HEK293 (cell line): Measurements from ENCODE around the gene MAN1B1.

Experiments used
- CTCF ChIA-PET: fragments of 350-600 bp; formaldehyde crosslinking; extraction: SDS; loops from one replicate; lab custom pipeline; 2021; ENCODE audit warnings: antibody characterized with exemption; lab: Yijun Ruan, JAX
- POLR2A ChIA-PET: fragments of 300-600 bp; formaldehyde crosslinking; extraction: SDS; loops from one replicate; lab custom pipeline; 2020; ENCODE audit warnings: antibody characterized with exemption, inconsistent platforms; lab: Yijun Ruan, JAX
- H3K27ac ChIP-seq: fragments of 200-500 bp; sonication (Bioruptor generic); 2 replicates; pipeline ENCODE4 v1.5.1; 2014; ENCODE audit warnings: low read depth, low read length, control low read depth, inconsistent platforms; ENCODE audit errors: extremely low read depth
- H3K36me3 ChIP-seq, 2 experiments: fragments of 200-500 bp in 1 of 2; sonication (Bioruptor generic) in 1 of 2; 1 replicate in 1 of 2; 2 replicates in 1 of 2; pipeline ENCODE4 v1.5.1; 2014 to 2017; ENCODE audit warnings: inconsistent platforms in 2 of 2, low read length in 2 of 2; ENCODE audit not compliant: control insufficient read depth in 2 of 2, insufficient read depth in 1 of 2
- H3K4me1 ChIP-seq: fragments of 200-500 bp; sonication (Bioruptor generic); 2 replicates; pipeline ENCODE4 v1.5.1; 2014; ENCODE audit warnings: mild to moderate bottlenecking, low read length, inconsistent platforms; ENCODE audit not compliant: control insufficient read depth, insufficient read depth
- H3K4me3 ChIP-seq: 2 replicates; pipeline ENCODE4 v1.5.1; 2011; ENCODE audit warnings: low read depth, mild to moderate bottlenecking, control low read depth, low read length, moderate library complexity
- H3K9me3 ChIP-seq: fragments of 200-500 bp; sonication (Bioruptor generic); 2 replicates; pipeline ENCODE4 v1.5.1; 2014; ENCODE audit warnings: low read depth, low read length, inconsistent platforms; ENCODE audit not compliant: control insufficient read depth, insufficient read depth
- GLIS2 ChIP-seq: fragments of 450-650 bp; formaldehyde crosslinking; IDR thresholded peaks from 2 replicates; pipeline ENCODE4 v1.5.1; 2016; ENCODE audit warnings: missing biosample characterization, missing genetic modification characterization
- YY1 ChIP-seq: fragments of 450-650 bp; formaldehyde crosslinking; IDR thresholded peaks from 2 replicates; pipeline ENCODE4 v1.5.1; 2018; ENCODE audit warnings: missing biosample characterization, missing genetic modification characterization
- ZBTB20 ChIP-seq: fragments of 450-650 bp; formaldehyde crosslinking; IDR thresholded peaks from 2 replicates; pipeline ENCODE4 v1.5.1; 2016; ENCODE audit warnings: missing biosample characterization, missing genetic modification characterization
- ZFP37 ChIP-seq: fragments of 450-650 bp; formaldehyde crosslinking; IDR thresholded peaks from 2 replicates; pipeline ENCODE4 v1.5.1; 2016; ENCODE audit warnings: missing biosample characterization, missing genetic modification characterization
- ZNF10 ChIP-seq: fragments of 450-650 bp; formaldehyde crosslinking; IDR thresholded peaks from 2 replicates; pipeline ENCODE4 v1.5.1; 2017; ENCODE audit warnings: missing biosample characterization, missing genetic modification characterization
- ZNF266 ChIP-seq: fragments of 450-650 bp; formaldehyde crosslinking; IDR thresholded peaks from 2 replicates; pipeline ENCODE4 v1.5.1; 2016; ENCODE audit warnings: missing biosample characterization, missing genetic modification characterization, low read depth
- ZNF311 ChIP-seq: fragments of 450-650 bp; formaldehyde crosslinking; IDR thresholded peaks from 2 replicates; pipeline ENCODE4 v1.5.1; 2017; ENCODE audit warnings: missing biosample characterization, missing genetic modification characterization, borderline replicate concordance
- ZNF366 ChIP-seq: fragments of 450-650 bp; formaldehyde crosslinking; conservative IDR thresholded peaks from 2 replicates; pipeline ENCODE4 v1.5.1; 2016; ENCODE audit warnings: missing biosample characterization, missing genetic modification characterization
- ZNF391 ChIP-seq: fragments of 450-650 bp; formaldehyde crosslinking; IDR thresholded peaks from 2 replicates; pipeline ENCODE4 v1.5.1; 2016; ENCODE audit warnings: low read depth, missing biosample characterization, missing genetic modification characterization, borderline replicate concordance
- ZNF398 ChIP-seq: fragments of 450-650 bp; formaldehyde crosslinking; IDR thresholded peaks from 2 replicates; pipeline ENCODE4 v1.5.1; 2017; ENCODE audit warnings: missing biosample characterization, missing genetic modification characterization
- ZNF510 ChIP-seq: fragments of 450-650 bp; formaldehyde crosslinking; IDR thresholded peaks from 2 replicates; pipeline ENCODE4 v1.5.1; 2018; ENCODE audit warnings: mild to moderate bottlenecking, missing genetic modification characterization, missing biosample characterization; ENCODE audit not compliant: insufficient replicate concordance
- ZNF514 ChIP-seq: fragments of 450-650 bp; formaldehyde crosslinking; IDR thresholded peaks from 2 replicates; pipeline ENCODE4 v1.5.1; 2016; ENCODE audit warnings: missing biosample characterization, missing genetic modification characterization
- ZNF530 ChIP-seq: fragments of 450-650 bp; formaldehyde crosslinking; IDR thresholded peaks from 2 replicates; pipeline ENCODE4 v1.5.1; 2016; ENCODE audit warnings: low read depth, missing biosample characterization, missing genetic modification characterization
- ZNF664 ChIP-seq: fragments of 450-650 bp; formaldehyde crosslinking; IDR thresholded peaks from 2 replicates; pipeline ENCODE4 v1.5.1; 2016; ENCODE audit warnings: missing biosample characterization, missing genetic modification characterization
- ZNF777 ChIP-seq: fragments of 450-650 bp; formaldehyde crosslinking; IDR thresholded peaks from 2 replicates; pipeline ENCODE4 v1.5.1; 2017; ENCODE audit warnings: missing biosample characterization, missing genetic modification characterization, borderline replicate concordance
- ZSCAN18 ChIP-seq: fragments of 450-650 bp; formaldehyde crosslinking; IDR thresholded peaks from 2 replicates; pipeline ENCODE4 v1.5.1; 2016; ENCODE audit warnings: missing biosample characterization, missing genetic modification characterization
- ZSCAN4 ChIP-seq: fragments of 450-650 bp; formaldehyde crosslinking; IDR thresholded peaks from 2 replicates; pipeline ENCODE4 v1.5.1; 2017; ENCODE audit warnings: missing biosample characterization, missing genetic modification characterization
- TF ChIP-seq, protein P1 (sequence below): fragments of 450-650 bp; formaldehyde crosslinking; IDR thresholded peaks from 2 replicates; pipeline ENCODE4 v1.5.1; 2016; ENCODE audit warnings: missing biosample characterization, missing genetic modification characterization
- TF ChIP-seq, protein P2 (sequence below): fragments of 450-650 bp; formaldehyde crosslinking; IDR thresholded peaks from 2 replicates; pipeline ENCODE4 v1.5.1; 2016; ENCODE audit warnings: missing biosample characterization, missing genetic modification characterization, borderline replicate concordance

MAN1B1 gene

DNA sequence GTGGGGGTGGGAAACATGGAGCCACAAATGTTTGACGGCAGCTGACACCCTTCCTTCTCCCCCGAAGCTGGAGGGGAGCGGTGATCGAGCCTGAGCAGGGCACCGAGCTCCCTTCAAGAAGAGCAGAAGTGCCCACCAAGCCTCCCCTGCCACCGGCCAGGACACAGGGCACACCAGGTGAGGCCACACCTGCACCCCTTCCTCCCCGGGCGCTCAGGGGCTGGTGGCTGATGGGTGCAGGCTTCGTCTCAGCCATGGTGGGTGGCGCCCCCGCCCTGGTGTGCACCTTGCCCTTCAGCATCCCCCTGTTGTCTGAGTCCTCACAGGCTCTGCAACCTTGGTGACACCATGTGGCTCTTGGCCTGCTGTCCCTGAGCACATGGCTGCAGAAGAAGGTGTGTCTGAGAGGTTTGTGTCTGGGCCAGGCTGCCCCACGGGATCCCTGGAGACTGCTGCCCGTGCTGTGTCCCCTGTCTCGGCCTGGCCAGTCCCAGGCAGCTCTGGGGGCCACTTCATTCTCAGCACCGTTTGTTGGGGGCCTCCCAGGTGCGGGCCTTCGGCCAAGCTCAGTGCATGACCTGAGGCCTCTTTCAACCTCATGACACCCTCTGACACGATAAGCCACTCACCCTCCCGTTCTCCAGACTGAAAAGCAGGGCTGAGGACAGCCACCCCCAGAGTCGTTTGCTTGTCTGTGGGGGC is 11.1 kb downstream of the MAN1B1 start:
- TF ChIP-seq ZNF266 (tag by site-specific recombination) = no peak
- no peak for TF ChIP-seq ZNF664 (tag by site-specific recombination)
- TF ChIP-seq GLIS2 (tag by site-specific recombination) = no peak
- no peak for TF ChIP-seq ZSCAN4
- TF ChIP-seq, protein P1, sequence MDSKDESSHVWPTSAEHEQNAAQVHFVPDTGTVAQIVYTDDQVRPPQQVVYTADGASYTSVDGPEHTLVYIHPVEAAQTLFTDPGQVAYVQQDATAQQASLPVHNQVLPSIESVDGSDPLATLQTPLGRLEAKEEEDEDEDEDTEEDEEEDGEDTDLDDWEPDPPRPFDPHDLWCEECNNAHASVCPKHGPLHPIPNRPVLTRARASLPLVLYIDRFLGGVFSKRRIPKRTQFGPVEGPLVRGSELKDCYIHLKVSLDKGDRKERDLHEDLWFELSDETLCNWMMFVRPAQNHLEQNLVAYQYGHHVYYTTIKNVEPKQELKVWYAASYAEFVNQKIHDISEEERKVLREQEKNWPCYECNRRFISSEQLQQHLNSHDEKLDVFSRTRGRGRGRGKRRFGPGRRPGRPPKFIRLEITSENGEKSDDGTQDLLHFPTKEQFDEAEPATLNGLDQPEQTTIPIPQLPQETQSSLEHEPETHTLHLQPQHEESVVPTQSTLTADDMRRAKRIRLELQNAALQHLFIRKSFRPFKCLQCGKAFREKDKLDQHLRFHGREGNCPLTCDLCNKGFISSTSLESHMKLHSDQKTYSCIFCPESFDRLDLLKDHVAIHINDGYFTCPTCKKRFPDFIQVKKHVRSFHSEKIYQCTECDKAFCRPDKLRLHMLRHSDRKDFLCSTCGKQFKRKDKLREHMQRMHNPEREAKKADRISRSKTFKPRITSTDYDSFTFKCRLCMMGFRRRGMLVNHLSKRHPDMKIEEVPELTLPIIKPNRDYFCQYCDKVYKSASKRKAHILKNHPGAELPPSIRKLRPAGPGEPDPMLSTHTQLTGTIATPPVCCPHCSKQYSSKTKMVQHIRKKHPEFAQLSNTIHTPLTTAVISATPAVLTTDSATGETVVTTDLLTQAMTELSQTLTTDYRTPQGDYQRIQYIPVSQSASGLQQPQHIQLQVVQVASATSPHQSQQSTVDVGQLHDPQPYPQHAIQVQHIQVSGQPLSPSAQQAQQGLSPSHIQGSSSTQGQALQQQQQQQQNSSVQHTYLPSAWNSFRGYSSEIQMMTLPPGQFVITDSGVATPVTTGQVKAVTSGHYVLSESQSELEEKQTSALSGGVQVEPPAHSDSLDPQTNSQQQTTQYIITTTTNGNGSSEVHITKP (tag by site-specific recombination) = no peak
- CTCF ChIA-PET = no interaction called here
- H3K9me3 ChIP-seq = no peaks in the 10 kb centered on the region
- POLR2A ChIA-PET = interaction anchor here (1.2 kb wide), 1 partner anchor 11 kb away, joined by 3 read pairs; the partner anchor contains the start of gene MAN1B1
- no peak overlapping the region for H3K27ac ChIP-seq
- no peaks in the 10 kb centered on the region for H3K4me1 ChIP-seq
- H3K36me3 ChIP-seq = peaks cover 0 to 76% of the 10 kb centered on the region in 2 experiments; a peak in 2 of 3 replicates
- H3K4me3 ChIP-seq = no peak overlapping the region

- no peaks in the 10 kb centered on the region for H3K4me1 ChIP-seq
- no peak overlapping the region for H3K27ac ChIP-seq
- CTCF ChIA-PET = no interaction called here
- H3K9me3 ChIP-seq = no peaks in the 10 kb centered on the region
- H3K4me3 ChIP-seq = no peak overlapping the region
- POLR2A ChIA-PET = no interaction called here
- H3K36me3 ChIP-seq = peaks cover 0 to 85% of the 10 kb centered on the region in 2 experiments; a peak in 2 of 3 replicates
- TF ChIP-seq ZFP37 (tag by site-specific recombination) = no peak
- TF ChIP-seq ZBTB20 (tag by site-specific recombination) = no peak
- TF ChIP-seq ZNF777 (tag by site-specific recombination) = no peak
- TF ChIP-seq ZNF366 = no peak
- no peak for TF ChIP-seq ZNF530
- TF ChIP-seq ZNF10 = no peak
- TF ChIP-seq ZNF510 (tag by site-specific recombination) = no peak
- no peak for TF ChIP-seq YY1 (tag by site-specific recombination)
- no peak for TF ChIP-seq ZSCAN18 (tag by site-specific recombination)
- TF ChIP-seq, protein P2, sequence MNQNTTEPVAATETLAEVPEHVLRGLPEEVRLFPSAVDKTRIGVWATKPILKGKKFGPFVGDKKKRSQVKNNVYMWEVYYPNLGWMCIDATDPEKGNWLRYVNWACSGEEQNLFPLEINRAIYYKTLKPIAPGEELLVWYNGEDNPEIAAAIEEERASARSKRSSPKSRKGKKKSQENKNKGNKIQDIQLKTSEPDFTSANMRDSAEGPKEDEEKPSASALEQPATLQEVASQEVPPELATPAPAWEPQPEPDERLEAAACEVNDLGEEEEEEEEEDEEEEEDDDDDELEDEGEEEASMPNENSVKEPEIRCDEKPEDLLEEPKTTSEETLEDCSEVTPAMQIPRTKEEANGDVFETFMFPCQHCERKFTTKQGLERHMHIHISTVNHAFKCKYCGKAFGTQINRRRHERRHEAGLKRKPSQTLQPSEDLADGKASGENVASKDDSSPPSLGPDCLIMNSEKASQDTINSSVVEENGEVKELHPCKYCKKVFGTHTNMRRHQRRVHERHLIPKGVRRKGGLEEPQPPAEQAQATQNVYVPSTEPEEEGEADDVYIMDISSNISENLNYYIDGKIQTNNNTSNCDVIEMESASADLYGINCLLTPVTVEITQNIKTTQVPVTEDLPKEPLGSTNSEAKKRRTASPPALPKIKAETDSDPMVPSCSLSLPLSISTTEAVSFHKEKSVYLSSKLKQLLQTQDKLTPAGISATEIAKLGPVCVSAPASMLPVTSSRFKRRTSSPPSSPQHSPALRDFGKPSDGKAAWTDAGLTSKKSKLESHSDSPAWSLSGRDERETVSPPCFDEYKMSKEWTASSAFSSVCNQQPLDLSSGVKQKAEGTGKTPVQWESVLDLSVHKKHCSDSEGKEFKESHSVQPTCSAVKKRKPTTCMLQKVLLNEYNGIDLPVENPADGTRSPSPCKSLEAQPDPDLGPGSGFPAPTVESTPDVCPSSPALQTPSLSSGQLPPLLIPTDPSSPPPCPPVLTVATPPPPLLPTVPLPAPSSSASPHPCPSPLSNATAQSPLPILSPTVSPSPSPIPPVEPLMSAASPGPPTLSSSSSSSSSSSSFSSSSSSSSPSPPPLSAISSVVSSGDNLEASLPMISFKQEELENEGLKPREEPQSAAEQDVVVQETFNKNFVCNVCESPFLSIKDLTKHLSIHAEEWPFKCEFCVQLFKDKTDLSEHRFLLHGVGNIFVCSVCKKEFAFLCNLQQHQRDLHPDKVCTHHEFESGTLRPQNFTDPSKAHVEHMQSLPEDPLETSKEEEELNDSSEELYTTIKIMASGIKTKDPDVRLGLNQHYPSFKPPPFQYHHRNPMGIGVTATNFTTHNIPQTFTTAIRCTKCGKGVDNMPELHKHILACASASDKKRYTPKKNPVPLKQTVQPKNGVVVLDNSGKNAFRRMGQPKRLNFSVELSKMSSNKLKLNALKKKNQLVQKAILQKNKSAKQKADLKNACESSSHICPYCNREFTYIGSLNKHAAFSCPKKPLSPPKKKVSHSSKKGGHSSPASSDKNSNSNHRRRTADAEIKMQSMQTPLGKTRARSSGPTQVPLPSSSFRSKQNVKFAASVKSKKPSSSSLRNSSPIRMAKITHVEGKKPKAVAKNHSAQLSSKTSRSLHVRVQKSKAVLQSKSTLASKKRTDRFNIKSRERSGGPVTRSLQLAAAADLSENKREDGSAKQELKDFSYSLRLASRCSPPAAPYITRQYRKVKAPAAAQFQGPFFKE (tag by site-specific recombination) = no peak
- no peak for TF ChIP-seq ZNF398 (tag by site-specific recombination)
- TF ChIP-seq ZNF514 (tag by site-specific recombination) = no peak
- TF ChIP-seq ZNF391 (tag by site-specific recombination) = no peak
- no peak for TF ChIP-seq ZNF664 (tag by site-specific recombination)
- TF ChIP-seq GLIS2 (tag by site-specific recombination) = no peak
- no peak for TF ChIP-seq ZNF311 (tag by site-specific recombination)
These were observed 12.4 kb downstream of the MAN1B1 start for GRCh38 chr9:137099231-137099630.
